Activated naive CD8-positive, alpha-beta T cell treated with anti-CD3 and anti-CD28 coated beads, Interleukin-2, amount 50 U/mL, for 16 hours (primary cell): ENCODE results near the gene MTHFR.

ENCODE experiments used
- DNase-seq: peaks from one replicate; pipeline ENCODE4 v3.0.0-alpha.2; 2020; ENCODE audit warnings: low read depth, low spot score

MTHFR gene

GRCh38 chr1:11759791-11760190, 46.0 kb downstream of the MTHFR start:
- DNase-seq, result no peak

DNA sequence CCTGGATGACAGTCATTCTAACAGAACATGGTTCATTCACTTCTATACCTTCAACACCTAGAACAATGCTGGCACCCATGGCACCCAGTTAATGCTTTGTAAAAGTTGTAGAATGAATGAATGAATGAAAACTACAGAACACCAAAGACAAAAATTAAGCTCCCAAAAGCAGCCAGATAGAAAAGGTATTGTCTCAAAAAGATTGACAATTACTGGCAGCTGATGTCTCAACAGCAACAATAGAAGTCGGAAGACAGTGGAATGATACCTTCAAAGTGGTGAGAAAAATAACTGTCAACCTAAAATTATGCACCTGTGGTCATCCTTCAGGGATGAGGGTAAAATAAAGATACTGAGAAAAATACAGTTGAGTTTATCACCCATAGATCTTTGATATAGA, 48.7 kb downstream of the MTHFR start:
- DNase-seq, result no peak

- no peak for DNase-seq
Observed at GRCh38 chr1:11753555-11754208, 52.1 kb downstream of the MTHFR start.

GRCh38 chr1:11752359-11753088, 53.2 kb downstream of the MTHFR start:
- no peak for DNase-seq

GRCh38 chr1:11751087-11751486, 54.7 kb downstream of the MTHFR start:
- no peak for DNase-seq

DNA sequence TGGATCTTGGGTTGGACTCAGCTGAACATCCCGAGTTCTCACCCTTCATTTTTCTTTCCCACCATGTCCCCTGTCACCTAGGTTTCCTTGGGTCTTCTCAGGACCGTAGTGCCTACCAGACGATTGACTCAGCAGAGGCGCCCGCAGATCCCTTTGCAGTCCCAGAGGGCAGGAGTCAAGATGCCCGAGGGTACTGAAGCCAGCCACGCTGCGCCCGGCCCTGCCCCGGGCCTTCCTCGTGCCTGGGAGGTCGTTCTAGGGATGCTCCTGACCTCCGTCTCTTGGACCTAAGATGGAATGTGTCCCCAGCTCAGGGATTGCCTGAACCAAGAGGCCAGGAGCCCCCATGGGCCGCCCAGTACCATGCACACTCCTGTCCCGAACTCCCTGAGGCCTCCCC, 55.8 kb downstream of the MTHFR start:
- no peak for DNase-seq

DNA sequence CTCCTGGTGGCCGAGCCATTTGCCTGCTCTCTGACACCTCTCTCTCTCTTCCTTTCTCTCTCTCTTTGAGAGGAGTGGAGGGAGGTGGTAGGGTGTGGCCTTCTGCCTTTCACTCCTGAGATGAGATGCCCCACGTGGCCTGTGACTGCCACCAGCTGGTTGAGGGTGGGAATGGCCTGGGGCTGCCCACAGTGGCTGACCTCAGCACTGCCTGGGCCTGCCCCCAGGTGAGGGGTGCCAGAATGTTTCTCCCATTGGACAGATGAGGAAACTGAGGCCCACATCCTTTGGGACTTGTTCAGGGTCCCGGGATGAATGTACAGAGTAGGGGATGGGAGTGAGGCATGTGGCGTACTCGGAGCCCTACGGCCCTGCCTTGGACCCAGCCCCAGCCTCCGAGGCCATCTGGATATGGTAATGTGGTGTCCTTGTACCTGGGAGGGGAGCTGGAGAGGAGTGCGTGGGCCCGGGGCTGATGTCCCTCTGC, 56.5 kb downstream of the MTHFR start:
- no peak for DNase-seq

DNA sequence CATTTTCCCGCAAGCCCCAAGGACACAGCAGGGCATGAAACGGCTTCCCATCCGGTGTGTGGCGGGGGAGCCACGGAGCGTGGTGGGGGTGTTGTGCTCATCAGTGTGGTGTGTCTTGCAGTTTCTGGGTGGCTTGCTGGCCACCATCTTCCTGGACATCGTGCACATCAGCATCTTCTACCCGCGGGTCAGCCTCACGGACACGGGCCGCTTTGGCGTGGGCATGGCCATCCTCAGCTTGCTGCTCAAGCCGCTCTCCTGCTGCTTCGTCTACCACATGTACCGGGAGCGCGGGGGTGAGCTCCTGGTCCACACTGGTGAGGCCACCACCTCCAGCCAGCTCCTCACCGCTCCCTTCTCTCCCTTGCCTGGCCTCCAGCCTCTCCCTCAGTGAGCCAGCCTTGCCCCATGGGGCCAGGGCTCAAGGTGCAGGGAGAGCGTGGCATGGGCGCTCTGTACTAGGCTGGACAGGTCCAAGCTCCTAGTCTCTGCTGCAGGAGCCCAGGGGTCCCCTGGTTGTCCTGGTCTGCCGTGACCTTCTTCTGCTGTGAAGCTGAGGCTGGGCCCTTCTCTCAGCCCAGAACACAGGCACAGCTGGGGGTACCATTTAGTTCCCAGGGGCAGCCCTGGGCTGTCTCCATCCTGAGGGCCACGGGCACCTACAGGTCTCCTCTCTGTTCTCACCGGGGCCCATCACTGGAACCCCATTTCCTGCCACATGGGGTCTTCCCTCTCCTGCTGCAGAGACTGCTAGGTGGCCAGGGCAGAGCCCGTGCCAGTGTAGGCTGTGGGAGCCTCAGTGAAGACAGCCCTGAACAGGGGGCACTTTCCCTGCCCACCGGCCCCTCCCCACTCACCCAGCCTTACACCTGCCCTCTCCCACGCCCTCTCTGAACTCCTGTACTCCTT, 57.2 kb downstream of the MTHFR start:
- DNase-seq, result no peak

DNA sequence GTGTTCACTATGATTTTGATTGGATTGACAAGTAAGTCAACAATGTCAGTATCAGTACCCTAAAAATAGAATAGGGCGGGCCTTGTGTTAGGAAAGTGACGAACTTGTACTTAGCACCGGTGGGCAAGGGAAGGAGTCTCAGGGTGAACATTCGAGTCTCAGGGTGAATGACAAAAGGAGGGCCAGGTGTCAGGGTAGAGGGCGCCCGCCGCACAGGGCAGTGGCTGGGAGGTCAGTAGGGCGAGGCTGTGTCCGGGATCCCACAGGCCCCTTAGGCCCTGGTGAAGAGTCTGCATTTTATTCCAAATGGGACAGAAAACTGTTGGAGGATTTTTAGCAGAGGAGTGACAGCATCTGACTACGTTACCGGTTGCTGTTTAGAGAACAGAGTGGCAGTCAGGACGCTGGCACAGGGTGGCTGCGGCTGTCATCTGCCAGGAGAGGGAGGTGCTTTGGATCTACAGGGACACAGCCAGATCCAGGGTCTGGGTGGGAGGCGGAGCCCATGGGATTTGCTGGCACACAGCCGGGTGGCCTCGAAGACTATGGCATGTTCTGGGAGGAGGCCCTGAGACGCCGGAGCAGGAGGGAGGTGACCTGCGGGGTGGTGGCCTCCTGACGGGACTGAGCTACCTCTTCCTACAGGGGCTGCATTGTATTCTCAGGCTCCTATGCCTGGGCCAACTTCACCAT, 58.8 kb downstream of the MTHFR start:
- no peak for DNase-seq

GRCh38 chr1:11746092-11746491, 59.7 kb downstream of the MTHFR start:
- DNase-seq, result no peak

DNA sequence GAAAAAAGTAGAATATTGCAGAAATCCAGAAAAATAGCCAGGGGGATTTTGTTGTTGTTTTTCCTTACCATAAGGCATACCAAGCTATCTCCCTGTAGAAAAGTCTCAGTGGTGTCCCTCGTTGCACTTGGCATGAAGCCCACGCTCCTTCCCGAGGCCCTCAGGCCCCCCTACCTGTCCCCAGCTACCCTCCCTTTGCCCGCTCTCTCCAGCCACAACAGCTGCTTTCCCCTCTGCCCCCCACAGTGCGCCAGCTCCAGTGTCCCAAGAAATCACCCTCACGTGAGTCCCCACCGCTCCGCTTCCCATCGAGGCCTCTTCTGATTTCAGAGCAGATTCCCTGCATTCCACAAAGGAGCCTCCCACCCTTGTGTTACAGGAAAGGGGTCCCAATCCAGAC, 61.5 kb downstream of the MTHFR start:
- no peak for DNase-seq

- no peak for DNase-seq
Observed at GRCh38 chr1:11741919-11742558, 63.7 kb downstream of the MTHFR start.

GRCh38 chr1:11741482-11741881, 64.3 kb downstream of the MTHFR start:
- DNase-seq, result no peak

GRCh38 chr1:11740258-11741192, 65.2 kb downstream of the MTHFR start:
- DNase-seq, result no peak

DNA sequence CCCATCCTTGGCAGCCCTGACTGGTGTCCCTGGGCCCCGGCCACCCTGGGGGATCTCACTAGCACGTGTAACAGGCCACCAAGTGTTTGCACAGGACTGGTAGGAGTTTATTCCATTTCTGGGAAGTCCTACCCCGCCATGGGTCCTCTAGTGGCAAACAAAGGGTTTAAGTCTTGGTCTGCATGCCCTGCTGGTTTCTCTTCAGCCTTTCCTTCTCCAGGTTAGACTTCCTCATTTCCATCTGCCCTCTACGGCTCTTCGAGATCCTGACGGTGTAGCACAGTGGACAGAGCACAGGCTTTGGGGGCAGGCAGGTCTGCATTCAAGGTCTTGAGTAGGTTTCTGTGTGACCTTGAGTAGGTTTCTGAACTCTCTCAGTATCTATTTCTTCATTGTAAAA, 67.0 kb downstream of the MTHFR start:
- DNase-seq, result no peak

GRCh38 chr1:11738096-11738495, 67.7 kb downstream of the MTHFR start:
- no peak for DNase-seq

- DNase-seq, result no peak
Observed at GRCh38 chr1:11736746-11737639, 68.8 kb downstream of the MTHFR start.

- DNase-seq, result peak; percentile 67
Observed at GRCh38 chr1:11735854-11736745, 69.7 kb downstream of the MTHFR start, which contains the start of gene AGTRAP. TSS of gene AGTRAP (plus strand) at chr1:11736136. CDS start at chr1:11736209, 73 bp downstream.
